Stimulated activated CD8-positive, alpha-beta memory T cell treated with anti-CD3 and anti-CD28 coated beads, Interleukin-7, amount 100 ng/mL, for 4 hours (primary cell): ENCODE data around the gene ATP2B2.

ENCODE experiments used
- DNase-seq, 2 donors: peaks; one replicate each; pipeline ENCODE4 v3.0.0-alpha.2; 2020; ENCODE audit warnings: low read depth in 2 of 2

Gene ATP2B2

GRCh38 chr3:10495003-10495402 is 10.4 kb downstream of the ATP2B2 start:
- DNase-seq: no peak

DNA sequence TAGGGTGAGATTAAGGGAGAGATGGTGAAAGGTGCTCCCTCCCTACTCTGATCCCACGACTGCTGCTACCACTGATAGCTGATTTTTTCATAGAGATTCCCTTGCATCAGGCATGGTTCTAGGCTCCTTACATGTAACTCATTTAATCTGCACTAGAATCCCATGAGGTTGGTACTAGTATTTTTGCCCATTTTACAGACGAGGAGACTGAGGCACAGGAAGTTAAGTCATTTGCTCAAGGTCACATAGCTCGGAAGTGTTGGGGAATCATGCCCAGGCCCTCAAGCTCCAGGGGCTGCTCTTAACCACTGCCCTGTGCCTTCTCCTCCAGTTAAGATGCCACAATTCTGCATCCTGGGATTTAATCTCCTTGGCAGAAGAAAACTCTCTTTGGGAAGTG is 11.2 kb downstream of the ATP2B2 start:
- no peak for DNase-seq

DNA sequence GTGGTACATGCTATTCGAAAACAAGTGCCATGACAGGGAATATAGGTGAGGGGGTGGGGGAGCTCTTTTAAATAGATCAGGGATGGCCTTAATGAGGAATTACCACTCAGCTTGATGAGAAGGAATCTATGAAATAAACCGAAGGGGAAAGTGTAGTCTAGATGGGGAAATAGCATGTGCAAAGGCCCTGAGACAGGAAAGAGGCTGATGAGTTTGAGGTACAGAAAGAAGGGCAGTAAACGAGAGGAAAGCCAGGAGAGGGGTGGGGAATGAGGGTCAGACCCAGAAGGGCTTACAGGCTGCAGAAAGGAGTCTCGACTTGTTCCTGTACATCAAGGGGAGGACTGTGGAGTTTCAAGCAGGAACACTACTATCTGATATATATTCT is 12.2 kb downstream of the ATP2B2 start:
- DNase-seq: no peak

GRCh38 chr3:10492364-10493201 is 12.8 kb downstream of the ATP2B2 start:
- DNase-seq: no peak

DNA sequence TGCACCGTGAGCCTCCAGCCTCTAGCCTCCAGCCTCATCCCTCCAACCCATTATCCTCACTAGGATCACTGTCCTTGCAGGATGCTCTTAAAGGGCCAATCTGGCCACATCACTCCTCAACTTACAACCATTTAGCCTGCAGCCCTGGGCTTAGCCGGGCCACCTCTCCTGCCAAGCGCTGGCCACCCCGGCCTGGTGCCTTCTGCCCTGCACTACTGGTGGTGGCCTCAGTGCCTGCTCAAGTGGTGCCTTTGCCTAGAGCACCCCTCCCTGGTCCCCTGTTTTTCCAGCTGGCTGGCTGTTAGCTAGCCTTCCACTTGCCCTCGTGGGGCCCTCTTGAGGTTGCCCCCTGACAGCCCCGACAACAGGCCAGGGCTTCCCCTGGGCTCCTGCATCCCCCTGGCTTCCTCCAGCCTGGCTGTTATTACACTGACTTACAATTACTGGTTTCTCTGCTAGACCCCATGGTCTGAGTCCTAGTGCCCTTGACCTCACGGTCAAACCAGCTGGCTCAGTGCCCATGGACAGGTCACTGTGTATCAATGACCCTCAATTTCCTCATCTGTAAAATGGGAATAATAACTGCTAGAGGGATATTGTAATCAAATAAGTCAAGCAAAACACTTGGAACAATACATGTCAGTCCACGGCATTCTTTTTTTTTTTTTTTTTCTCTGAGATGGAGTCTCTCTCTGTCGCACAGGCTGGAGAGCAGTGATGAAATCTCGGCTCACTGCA is 15.5 kb downstream of the ATP2B2 start:
- no peak for DNase-seq

GRCh38 chr3:10487988-10488633 is 17.3 kb downstream of the ATP2B2 start:
- DNase-seq: no peak

- no peak for DNase-seq
Measured at GRCh38 chr3:10485806-10486205, 19.6 kb downstream of the ATP2B2 start.

GRCh38 chr3:10485380-10485779 is 20.0 kb downstream of the ATP2B2 start:
- DNase-seq: no peak

- no peak for DNase-seq
Measured at GRCh38 chr3:10484709-10485108, 20.7 kb downstream of the ATP2B2 start.

DNA sequence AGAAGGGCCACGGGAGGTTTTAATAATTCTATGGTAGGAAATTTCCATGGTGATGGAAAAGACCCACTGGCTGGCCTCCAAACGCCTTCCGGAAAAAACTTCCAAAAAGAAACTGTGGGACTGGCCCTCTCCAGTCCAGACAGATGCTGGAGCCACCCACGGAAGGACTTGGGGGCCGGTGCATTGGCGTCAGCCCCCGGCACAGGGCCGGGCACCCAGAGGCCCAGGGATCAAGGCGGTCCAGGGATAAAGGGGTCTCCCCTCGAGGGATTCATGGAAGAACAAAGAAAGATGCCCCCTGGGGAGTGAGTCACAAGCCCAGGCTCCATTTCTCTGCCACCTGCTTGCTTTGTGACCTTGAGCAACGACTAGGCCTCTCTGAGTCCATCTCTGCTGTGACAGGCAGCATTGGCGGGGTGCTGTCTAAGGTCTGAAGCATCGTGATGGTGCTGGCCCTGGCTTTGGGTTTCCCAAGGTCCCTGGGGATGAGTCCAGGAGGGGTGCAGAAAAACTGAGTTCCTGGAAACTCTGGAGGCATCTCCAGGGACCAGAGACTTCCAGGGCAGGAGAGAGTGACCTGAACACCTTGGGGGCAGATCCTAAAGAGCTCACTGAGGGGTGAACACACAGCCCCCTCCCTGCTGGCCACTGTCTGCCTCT is 21.6 kb downstream of the ATP2B2 start:
- DNase-seq: no peak

- no peak for DNase-seq
Measured at GRCh38 chr3:10483364-10483675, 22.1 kb downstream of the ATP2B2 start.

DNA sequence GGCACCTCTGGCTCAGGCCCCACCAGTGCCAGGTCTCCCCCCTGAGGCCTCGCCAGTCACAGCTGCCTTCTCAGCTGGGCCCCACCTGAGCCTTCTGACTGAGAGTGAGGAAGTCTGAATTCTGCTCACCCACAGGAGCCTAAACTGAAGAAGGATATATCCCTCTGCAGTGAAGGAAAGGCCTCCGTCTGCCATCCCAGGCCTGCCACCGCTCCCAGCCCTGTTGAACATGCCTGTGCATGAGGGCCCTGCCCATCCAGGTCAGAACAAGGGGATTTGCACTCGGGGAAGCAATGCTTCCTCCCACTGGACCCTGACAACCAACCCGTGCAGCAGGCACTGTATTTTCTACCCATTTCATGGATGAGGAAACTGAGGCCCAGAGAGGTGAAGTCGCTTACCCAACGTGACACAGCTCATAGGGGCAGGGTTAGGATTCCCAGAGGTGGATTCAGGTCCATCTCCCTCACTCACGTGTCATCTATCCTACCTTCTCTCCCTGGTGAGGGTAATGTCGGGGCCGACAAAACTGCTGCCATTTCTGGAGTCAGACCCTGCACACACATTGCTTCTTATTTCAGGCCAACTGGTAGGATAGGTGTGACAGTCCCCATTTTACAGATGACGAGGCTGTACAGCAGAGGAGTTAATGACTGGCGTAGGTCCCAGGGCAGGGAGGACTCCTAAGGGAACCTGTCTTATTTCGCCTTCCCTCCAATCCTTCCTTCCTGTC is 22.6 kb downstream of the ATP2B2 start:
- no peak for DNase-seq

DNA sequence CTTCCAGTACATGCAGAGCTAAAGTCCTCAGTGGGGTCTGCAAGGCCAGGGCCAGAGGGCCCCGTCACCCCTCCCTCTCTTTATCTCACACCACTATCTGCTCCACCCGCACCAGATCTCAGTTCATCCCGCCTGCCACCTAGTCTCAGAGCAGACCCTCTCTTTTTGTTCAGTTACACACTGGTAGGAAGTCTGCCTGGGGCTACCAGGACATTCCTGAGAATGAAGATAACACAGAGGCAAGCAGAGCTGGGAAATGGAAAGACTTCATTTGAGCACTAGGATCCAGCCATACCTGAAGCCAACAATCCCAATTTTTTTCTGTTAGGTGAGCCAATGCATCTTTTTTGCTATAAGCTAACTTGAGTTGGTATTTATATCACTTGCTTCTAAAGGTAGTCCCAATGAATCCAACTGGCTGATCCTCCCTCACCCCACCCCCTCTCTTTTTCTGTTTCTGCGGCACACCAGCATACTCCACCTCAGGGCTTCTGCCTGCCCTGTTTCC is 24.5 kb downstream of the ATP2B2 start:
- DNase-seq: no peak

- no peak for DNase-seq
Measured at GRCh38 chr3:10479311-10479710, 26.1 kb downstream of the ATP2B2 start.

GRCh38 chr3:10475983-10476382 is 29.4 kb downstream of the ATP2B2 start:
- DNase-seq: no peak

- no peak for DNase-seq
Measured at GRCh38 chr3:10474847-10475246, 30.5 kb downstream of the ATP2B2 start.

- no peak for DNase-seq
Measured at GRCh38 chr3:10474275-10474646, 31.1 kb downstream of the ATP2B2 start.

DNA sequence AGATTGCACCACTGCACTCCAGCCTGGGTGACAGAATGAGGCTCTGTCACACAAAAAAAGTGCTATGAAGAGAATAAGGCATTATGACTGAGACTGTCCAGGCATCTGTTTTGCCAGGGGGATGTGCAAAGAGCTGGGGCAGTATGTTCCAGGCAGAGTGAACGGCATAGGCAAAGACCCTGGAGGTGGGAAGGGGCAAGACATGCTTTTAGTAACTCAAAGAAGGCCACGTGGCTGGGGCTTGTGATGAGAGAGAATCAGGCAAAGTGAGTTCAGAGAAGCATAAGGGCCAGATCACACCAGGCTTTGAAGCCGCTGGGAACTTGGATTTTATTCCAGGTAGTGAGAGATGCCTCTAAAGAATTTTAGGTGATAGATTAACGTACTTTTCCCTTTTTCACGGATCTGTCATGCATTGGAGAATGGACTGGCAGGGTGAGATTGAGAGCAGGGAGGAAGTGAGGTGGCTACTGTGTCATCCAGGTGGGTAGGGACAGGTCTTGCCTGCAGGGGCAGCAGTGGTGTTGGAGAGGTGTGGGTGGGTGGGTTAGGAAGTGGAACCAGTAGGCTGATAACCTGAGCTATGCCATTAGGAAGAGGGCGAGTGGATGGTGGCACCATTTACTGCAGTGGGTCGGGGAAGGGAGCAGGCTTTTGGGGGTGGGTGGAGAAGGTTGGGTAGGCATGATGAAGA is 31.7 kb downstream of the ATP2B2 start:
- DNase-seq: no peak

DNA sequence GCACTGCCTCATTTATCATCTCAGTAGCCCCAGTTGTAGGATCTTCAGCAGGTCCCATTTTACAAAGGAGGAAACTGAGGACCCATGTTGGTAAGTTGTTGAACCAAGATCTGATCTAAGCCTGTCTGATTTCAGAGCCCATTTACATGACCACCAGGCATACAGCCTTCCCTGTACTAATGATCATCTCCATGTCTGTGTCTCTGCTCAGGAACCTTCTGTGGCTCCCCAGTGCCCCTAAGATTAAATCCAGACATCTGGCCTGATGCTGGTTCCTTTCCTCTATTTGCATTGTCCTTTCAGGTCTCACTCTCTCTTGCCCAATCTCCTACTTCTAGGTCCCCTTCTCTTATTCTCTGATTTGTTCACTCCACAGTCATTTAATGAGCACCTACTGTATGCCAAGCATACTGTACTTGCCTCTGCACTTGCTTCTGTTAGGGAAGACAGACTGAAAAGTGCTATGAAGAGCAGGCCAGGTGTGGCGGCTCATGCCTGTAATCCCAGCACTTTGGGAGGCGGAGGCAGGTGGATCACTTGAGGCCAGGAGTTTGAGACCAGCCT is 32.4 kb downstream of the ATP2B2 start:
- no peak for DNase-seq

- no peak for DNase-seq
Measured at GRCh38 chr3:10471054-10471688, 34.2 kb downstream of the ATP2B2 start.
